ENCODE results near the gene DOCK4.

Gene DOCK4

DNA sequence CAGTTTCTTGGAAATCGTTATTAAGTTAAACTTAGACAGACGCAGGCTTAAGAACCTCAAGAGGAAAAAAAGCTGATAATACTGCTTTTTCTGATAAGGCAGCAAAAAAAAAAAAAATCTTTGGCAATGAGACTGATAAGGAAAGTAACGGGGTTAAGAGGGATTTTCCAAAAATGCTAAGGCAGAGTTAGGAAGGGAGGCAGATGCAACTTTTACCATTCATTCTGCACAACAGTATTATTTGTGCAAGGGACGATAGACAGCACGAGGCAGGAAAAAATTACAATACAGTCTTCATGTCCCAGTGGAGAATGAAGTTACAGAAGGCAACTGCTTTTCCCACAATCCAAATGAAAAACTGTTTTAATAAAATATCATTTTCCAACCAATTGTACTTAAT lies 194.0 kb downstream of the DOCK4 start:
- ChIA-PET CTCF (no interaction called here), POLR2A (no interaction called here)
- TF ChIP-seq, protein P1, sequence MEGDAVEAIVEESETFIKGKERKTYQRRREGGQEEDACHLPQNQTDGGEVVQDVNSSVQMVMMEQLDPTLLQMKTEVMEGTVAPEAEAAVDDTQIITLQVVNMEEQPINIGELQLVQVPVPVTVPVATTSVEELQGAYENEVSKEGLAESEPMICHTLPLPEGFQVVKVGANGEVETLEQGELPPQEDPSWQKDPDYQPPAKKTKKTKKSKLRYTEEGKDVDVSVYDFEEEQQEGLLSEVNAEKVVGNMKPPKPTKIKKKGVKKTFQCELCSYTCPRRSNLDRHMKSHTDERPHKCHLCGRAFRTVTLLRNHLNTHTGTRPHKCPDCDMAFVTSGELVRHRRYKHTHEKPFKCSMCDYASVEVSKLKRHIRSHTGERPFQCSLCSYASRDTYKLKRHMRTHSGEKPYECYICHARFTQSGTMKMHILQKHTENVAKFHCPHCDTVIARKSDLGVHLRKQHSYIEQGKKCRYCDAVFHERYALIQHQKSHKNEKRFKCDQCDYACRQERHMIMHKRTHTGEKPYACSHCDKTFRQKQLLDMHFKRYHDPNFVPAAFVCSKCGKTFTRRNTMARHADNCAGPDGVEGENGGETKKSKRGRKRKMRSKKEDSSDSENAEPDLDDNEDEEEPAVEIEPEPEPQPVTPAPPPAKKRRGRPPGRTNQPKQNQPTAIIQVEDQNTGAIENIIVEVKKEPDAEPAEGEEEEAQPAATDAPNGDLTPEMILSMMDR (IDR thresholded peaks at IDR 0.05; ENCODE audit: control extremely low read depth, extremely low read depth, low read depth, missing control alignments): no peak
- DNase-seq (ENCODE audit: extremely low spot score): no peak

DNA sequence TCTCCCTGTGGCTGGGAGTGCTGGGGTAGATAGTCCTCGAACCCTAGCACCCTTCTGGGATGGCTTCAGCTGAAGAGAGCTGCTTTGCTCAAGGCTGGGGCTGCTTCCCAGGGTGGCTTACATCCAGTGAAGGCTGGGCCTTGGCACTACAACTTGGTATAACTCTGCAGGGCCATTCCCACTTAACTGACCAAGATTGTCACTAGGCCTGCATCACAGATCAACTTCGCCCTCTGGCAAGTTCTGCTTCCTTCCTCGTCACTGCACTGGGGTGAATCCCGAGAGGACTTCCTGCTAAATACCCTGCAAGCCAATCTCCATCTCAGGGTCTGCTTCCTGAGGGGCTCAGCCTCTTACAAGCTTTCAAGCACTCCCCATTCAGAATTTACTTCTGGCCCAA lies 195.2 kb downstream of the DOCK4 start:
- POLR2A ChIA-PET: no interaction called here

DNA sequence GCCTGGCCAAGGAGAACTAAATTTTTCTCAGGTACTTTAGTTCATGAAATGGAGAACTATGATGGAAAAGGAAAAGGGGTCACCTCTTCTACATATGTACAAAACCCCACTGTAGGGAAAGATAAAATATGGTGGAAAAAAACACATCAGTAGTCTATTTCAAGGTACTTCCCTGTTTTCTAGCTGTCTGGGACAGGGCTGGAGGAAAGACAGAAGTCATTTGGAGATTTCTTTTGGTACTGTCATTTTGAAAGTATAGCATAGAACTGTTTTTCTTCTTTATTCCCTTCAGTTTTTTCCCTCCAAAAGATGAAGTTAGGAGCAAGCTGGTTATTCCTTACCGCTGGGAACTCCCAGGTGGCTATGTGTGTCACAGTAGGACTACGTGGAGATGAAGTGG lies 196.1 kb downstream of the DOCK4 start:
- ChIA-PET CTCF (no interaction called here), POLR2A (no interaction called here)
- DNase-seq (ENCODE audit: extremely low spot score): no peak
- TF ChIP-seq, protein P1 (IDR thresholded peaks at IDR 0.05; ENCODE audit: control extremely low read depth, extremely low read depth, low read depth, missing control alignments): no peak

More for the DNA sequence above, 195.2 kb downstream of the DOCK4 start:
- TF ChIP-seq, protein P1 (IDR thresholded peaks at IDR 0.05; ENCODE audit: control extremely low read depth, extremely low read depth, low read depth, missing control alignments): no peak
- DNase-seq (ENCODE audit: extremely low spot score): no peak
- CTCF ChIA-PET: no interaction called here

DNA sequence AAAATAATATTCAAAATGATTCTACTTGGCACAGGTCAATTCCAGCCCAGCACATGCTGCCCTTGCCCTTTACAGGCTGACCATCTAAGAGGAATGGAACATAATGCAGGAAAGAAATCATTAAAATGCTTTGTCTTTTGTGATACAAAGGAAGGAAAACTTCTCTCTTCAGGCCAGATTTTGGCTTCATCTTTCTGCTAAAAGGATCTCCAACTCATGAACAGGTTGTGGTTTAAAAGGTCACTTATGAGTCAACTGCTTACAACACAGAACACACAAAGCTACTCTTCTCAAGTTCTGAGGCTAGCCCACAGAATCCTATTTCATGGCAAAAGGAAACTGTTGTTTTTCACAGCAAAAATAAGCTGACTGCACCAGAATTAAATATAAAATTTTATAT lies 197.1 kb downstream of the DOCK4 start:
- no peak for DNase-seq (ENCODE audit: extremely low spot score)
- POLR2A ChIA-PET: no interaction called here
- TF ChIP-seq, protein P1 (IDR thresholded peaks at IDR 0.05; ENCODE audit: control extremely low read depth, extremely low read depth, low read depth, missing control alignments): no peak
- CTCF ChIA-PET: interaction anchor here (1.9 kb wide), 1 partner anchor 12 kb away, joined by 5 read pairs; no protein-coding TSS in a partner anchor

DNA sequence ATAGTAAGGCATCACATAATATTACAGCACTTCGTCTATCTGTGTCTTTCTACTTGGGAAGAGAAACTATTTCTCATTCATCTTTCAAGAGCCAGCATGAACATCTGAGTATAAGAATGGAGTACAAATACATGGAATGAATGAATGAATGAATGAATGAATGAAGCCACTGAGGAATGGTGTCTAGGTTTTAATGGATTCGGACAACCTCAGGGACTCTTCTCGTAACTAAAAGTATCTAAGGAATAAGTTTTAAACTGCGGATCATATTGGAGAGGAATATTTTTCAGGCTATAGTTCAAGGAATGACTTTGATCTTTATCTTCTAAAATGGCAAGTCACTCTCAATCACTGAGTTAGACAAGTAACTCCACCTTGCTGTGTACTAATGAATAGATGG lies 199.0 kb downstream of the DOCK4 start:
- TF ChIP-seq, protein P1 (IDR thresholded peaks at IDR 0.05; ENCODE audit: control extremely low read depth, extremely low read depth, low read depth, missing control alignments): no peak
- POLR2A ChIA-PET: no interaction called here
- CTCF ChIA-PET: interaction anchor here (1.4 kb wide), 1 partner anchor 10 kb away, joined by 5 read pairs; no protein-coding TSS in a partner anchor
- DNase-seq (ENCODE audit: extremely low spot score): no peak

DNA sequence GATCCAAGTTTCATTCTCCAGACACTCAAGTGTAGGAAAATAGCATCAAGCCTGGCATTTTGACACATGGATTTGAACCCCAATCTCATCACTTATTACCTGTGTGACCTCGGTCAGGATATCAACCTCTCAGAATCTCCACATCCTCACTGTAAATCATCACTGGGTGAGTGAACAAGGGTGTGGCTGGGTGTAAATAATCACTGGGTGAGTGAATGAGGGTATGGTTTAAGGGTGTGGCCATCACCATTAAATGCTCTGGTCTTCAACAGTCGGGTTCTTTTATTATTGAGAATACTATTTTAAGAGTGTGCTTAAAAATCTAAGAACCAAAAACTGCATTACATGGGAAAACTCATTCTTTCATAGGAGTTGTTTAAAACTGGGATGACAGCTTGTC lies 200.1 kb downstream of the DOCK4 start:
- DNase-seq (ENCODE audit: extremely low spot score): no peak
- TF ChIP-seq, protein P1 (IDR thresholded peaks at IDR 0.05; ENCODE audit: control extremely low read depth, extremely low read depth, low read depth, missing control alignments): no peak
- POLR2A ChIA-PET: no interaction called here
- CTCF ChIA-PET: no interaction called here

Data from GM10248 (cell line).